Endothelial cell of umbilical vein (primary cell): Measurements from ENCODE around the gene PKNOX2. TPM values are rescaled to one million over a fixed set of nuclear protein-coding genes. Genes with fewer than 3 reads are reported as not detected.

Experiments used
- BruUV-seq: library from RNA; stranded (reverse); fragments of 400-500 nt; replicated peaks from 2 replicates; lab custom pipeline; 2021; lab: Mats Ljungman, UMichigan
- CTCF ChIA-PET: fragments of 300-600, 350-600 bp; sonication (Branson Sonifier 250); formaldehyde crosslinking; loops from one replicate; lab custom pipeline; 2021; ENCODE audit warnings: antibody characterized with exemption, inconsistent platforms; lab: Charles Lee
- POLR2A ChIA-PET: fragments of 300-600, 350-600 bp; sonication (Branson Sonifier 250); formaldehyde crosslinking; loops from one replicate; lab custom pipeline; 2021; ENCODE audit warnings: antibody characterized with exemption, inconsistent platforms; lab: Charles Lee
- DNase-seq: peaks from one replicate; pipeline ENCODE4 v3.0.0-alpha.2; 2011; ENCODE audit warnings: low read depth, low spot score
- FAIRE-seq: peaks from 2 replicates; lab custom pipeline; 2011; peaks lifted over from hg19 to GRCh38; lab: Jason Lieb, UNC
- H2AFZ ChIP-seq: 2 replicates; pipeline ENCODE4 v1.6.0; 2012; ENCODE audit warnings: low read depth, low read length, control low read depth, inconsistent platforms
- H3K27ac ChIP-seq: 2 replicates; pipeline ENCODE4 v1.5.1; 2011; ENCODE audit warnings: low read depth, mild to moderate bottlenecking, control low read depth, low read length, moderate library complexity; ENCODE audit not compliant: insufficient read depth
- H3K27me3 ChIP-seq, 2 experiments: 2 replicates each; pipeline versions ENCODE4 v1.6.0 to v1.6.1; 2011; ENCODE audit warnings: low read length in 2 of 2, mixed read lengths in 1 of 2; ENCODE audit not compliant: control insufficient read depth in 2 of 2, insufficient read depth in 2 of 2
- H3K36me3 ChIP-seq, 2 experiments: 2 replicates in 1 of 2; 3 replicates in 1 of 2; pipeline ENCODE4 v1.5.1; 2011; ENCODE audit warnings: low read length in 2 of 2, mild to moderate bottlenecking in 1 of 2, moderate library complexity in 1 of 2; ENCODE audit not compliant: control insufficient read depth in 2 of 2, insufficient read depth in 2 of 2; ENCODE audit errors: extremely low read depth in 1 of 2
- H3K4me1 ChIP-seq: 3 replicates; pipeline ENCODE4 v1.5.1; 2011; ENCODE audit warnings: mild to moderate bottlenecking, low read length; ENCODE audit not compliant: control insufficient read depth, insufficient read depth; ENCODE audit errors: extremely low read depth
- H3K4me2 ChIP-seq: 2 replicates; pipeline ENCODE4 v1.6.1; 2011; ENCODE audit warnings: low read length, control low read depth, mixed read lengths; ENCODE audit not compliant: insufficient read depth
- H3K4me3 ChIP-seq, 3 experiments: fragments of 200-600 bp in 1 of 3; sonication (generic), shearing (Covaris generic) in 1 of 3; replicated peaks in 1 of 3; 2 replicates each; pipeline ENCODE4 v1.5.1; 2011 to 2016; ENCODE audit warnings: control low read depth in 3 of 3, low read length in 3 of 3, mild to moderate bottlenecking in 2 of 3, inconsistent platforms in 1 of 3, low read depth in 1 of 3, moderate library complexity in 1 of 3; ENCODE audit not compliant: insufficient read depth in 1 of 3
- H3K79me2 ChIP-seq: 2 replicates; pipeline ENCODE4 v1.6.0; 2012; ENCODE audit warnings: low read length, inconsistent platforms; ENCODE audit not compliant: control insufficient read depth, insufficient read depth
- H3K9ac ChIP-seq: replicated peaks from 2 replicates; pipeline ENCODE3; 2011; ENCODE audit warnings: low read length, control low read depth; ENCODE audit not compliant: insufficient read depth; ENCODE audit errors: extremely low read depth
- H3K9me1 ChIP-seq: replicated peaks from 3 replicates; pipeline ENCODE4 v1.6.0; 2011; ENCODE audit warnings: mild to moderate bottlenecking, low read length; ENCODE audit not compliant: control insufficient read depth, insufficient read depth; ENCODE audit errors: extremely low read depth
- H3K9me3 ChIP-seq: replicated peaks from 2 replicates; pipeline ENCODE4 v1.5.1; 2012; ENCODE audit warnings: low read length, inconsistent platforms; ENCODE audit not compliant: control insufficient read depth, insufficient read depth
- H4K20me1 ChIP-seq: replicated peaks from 2 replicates; pipeline ENCODE3; 2011; ENCODE audit warnings: mild to moderate bottlenecking, low read length; ENCODE audit not compliant: control insufficient read depth, insufficient read depth; ENCODE audit errors: extremely low read depth
- EZH2 ChIP-seq: IDR thresholded peaks from 2 replicates; pipeline ENCODE4 v1.6.1; 2012; ENCODE audit warnings: borderline replicate concordance, low read depth, mild to moderate bottlenecking, moderate library complexity, low read length, inconsistent platforms; ENCODE audit not compliant: severe bottlenecking
- FOS ChIP-seq: IDR thresholded peaks from 2 replicates; pipeline ENCODE4 v1.6.1; 2011; ENCODE audit warnings: mild to moderate bottlenecking, low read length, moderate library complexity, borderline replicate concordance; ENCODE audit not compliant: insufficient read depth
- GATA2 ChIP-seq: IDR thresholded peaks from 2 replicates; pipeline ENCODE4 v1.7.0; 2011; ENCODE audit warnings: low read depth, mild to moderate bottlenecking, moderate library complexity, mixed read lengths, low read length; ENCODE audit not compliant: insufficient read length, insufficient read depth
- JUN ChIP-seq: IDR thresholded peaks from 2 replicates; pipeline ENCODE4 v1.6.1; 2011; ENCODE audit warnings: borderline replicate concordance, low read depth; ENCODE audit not compliant: insufficient read length, insufficient read depth
- MYC ChIP-seq: IDR thresholded peaks from one replicate; pipeline ENCODE4 v1.6.1; 2011; ENCODE audit warnings: mild to moderate bottlenecking, low read depth, low read length
- POLR2A ChIP-seq: IDR thresholded peaks from 2 replicates; pipeline ENCODE4 v1.6.1; 2012; ENCODE audit warnings: low read depth, mild to moderate bottlenecking, control low read depth, low read length
- POLR2AphosphoS5 ChIP-seq: IDR thresholded peaks from 2 replicates; pipeline ENCODE4 v1.6.1; 2012; ENCODE audit warnings: low read depth, mild to moderate bottlenecking, control low read depth, low read length, moderate library complexity; ENCODE audit not compliant: insufficient read depth
- dilution Hi-C: fragments of 300-500 bp; cut with MboI; formaldehyde crosslinking; loops from one replicate; pipeline ENCODE4 v1.15.0; 2019; ENCODE audit warnings: low sequenced_read_pairs; ENCODE audit not compliant: extremely low pct_ligation_motif_present
- intact Hi-C: fragments of 100-400 bp; cut with micrococcal nuclease; formaldehyde crosslinking; loops from one replicate; pipeline ENCODE4 v1.10.0; 2022
- polyA plus RNA-seq, 4 experiments: library from polyadenylated mRNA; depleted of rRNA in 3 of 4; stranded (reverse) in 3 of 4; unstranded in 1 of 4; fragments of >200 nt; gene quantifications; 2 replicates each; pipeline versions ENCODE4 v1.2.1 to v1.2.3, GENCODE V29; 2011 to 2012; ENCODE audit warnings: missing spikeins in 1 of 4
- total RNA-seq: library from RNA; stranded (reverse); gene quantifications from 2 replicates; pipeline ENCODE4 v1.2.3, GENCODE V29; 2021
- TF ChIP-seq, protein P1 (sequence below): IDR thresholded peaks from 2 replicates; pipeline ENCODE4 v1.6.1; 2011; ENCODE audit not compliant: insufficient read depth, insufficient read length
- TF ChIP-seq, protein P2 (sequence below), 2 donors: IDR thresholded peaks; 1 replicate in 1 of 2; 2 replicates in 1 of 2; pipeline ENCODE4 v1.5.1; 2011; ENCODE audit warnings: low read length in 2 of 2, mild to moderate bottlenecking in 2 of 2, moderate library complexity in 2 of 2, control low read depth in 1 of 2, inconsistent platforms in 1 of 2, low read depth in 1 of 2; ENCODE audit not compliant: insufficient read depth in 1 of 2; ENCODE audit errors: extremely low read depth in 1 of 2

Gene PKNOX2
- total and polyA plus RNA-seq, 2 donors (not counting 3 experiments of a cell fraction or from before 2014, with no cell fraction given), result 0.11 to 0.91 TPM

DNA sequence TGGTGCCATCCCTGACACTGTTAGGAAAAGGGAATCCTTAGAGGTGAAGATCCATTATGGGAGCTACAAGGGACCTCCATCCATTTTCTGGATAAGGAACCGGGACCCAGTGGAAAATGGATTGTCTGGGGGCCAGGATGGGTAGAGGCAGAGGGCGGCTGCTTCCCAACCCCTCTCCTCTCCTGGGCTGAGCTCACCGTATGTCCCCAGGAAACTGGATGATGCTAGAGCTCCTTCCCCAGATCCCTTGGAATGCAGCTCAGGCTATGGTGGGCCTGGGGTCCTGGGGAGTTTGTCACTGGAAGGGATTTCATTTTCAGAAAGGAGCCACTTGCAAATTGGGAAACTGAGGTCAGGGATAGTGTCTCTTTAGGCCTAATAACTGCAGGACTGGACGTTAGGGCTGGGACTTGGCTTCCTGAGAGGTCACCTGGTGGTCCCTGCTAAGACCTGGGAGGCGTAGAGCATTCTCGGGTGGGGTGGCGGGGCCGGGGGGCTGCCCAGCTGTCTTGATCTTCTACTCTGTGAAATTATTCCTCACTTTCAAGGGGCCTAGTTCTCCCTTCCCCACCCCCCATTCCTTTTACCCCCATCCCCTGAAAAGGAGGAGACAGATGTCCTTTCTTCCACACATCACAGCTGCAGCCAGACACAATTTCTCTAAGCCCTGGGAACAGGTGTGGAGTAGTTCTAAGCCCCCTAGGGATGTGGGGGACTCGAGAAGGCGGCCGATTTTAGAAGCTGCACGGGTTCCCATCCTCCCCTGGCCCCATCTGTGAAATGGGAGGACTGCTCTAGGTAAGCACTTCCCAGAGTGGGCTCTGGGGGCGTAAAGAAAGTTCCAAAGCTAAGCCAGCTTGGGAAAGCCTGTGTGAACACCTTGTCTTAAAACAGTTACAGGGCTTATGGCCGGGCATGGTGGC, 99.8 kb downstream of the PKNOX2 start:
- Histone ChIP-seq H3K4me1 (no peaks in the 10 kb centered on the region), H4K20me1 (no peaks in the 10 kb centered on the region), H3K9me3 (no peaks in the 10 kb centered on the region), H3K27me3 (peaks cover 13 to 29% of the 10 kb centered on the region in 2 experiments), H3K9ac (no peak overlapping the region), H2AFZ (no peak overlapping the region), H3K4me2 (no peak overlapping the region), H3K4me3 (no peak overlapping the region), H3K27ac (no peak overlapping the region), H3K36me3 (no peaks in the 10 kb centered on the region), H3K9me1 (no peaks in the 10 kb centered on the region), H3K79me2 (no peaks in the 10 kb centered on the region)
- intact Hi-C loops (loop anchor here (5.0 kb wide), 1 partner anchor 83 kb away; no protein-coding TSS in a partner anchor), dilution Hi-C loops (no loop called here)
- ChIA-PET POLR2A (no interaction called here), CTCF (interaction anchor here (0.6 to 1.8 kb wide), 2 partner anchors 82 to 985 kb away, joined by 4 to 12 read pairs; no protein-coding TSS in a partner anchor)
- no peak for FAIRE-seq
- DNase-seq, result no peak
- no TSS peak for BruUV-seq
- TF ChIP-seq EZH2, result no peak
- no peak for TF ChIP-seq POLR2A
- no peak for TF ChIP-seq JUN
- no peak for TF ChIP-seq POLR2AphosphoS5

DNA sequence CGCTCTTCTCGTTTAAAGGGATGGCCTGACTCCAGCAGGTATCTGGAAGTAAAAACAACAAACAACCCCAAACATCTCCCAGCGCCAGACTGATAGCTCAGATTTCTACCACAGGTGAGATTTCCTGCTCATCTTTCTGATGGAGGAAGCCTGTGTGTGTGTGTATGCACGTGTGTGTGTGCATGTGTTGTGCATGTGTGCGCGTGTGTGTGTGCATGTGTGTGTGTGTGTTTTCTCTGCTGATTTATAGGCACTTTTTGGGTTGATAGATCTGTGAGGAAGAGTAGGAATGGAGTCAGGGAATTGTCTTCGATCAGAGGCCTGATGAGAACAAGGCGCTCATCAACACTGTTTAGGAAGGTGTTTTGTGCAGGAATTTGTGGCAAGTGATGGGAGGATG, 103.0 kb downstream of the PKNOX2 start:
- H3K9me3 ChIP-seq, result no peaks in the 10 kb centered on the region
- FAIRE-seq, result no peak
- intact Hi-C loops (no loop called here), dilution Hi-C loops (no loop called here)
- TF ChIP-seq EZH2, result no peak
- TF ChIP-seq, protein P1, sequence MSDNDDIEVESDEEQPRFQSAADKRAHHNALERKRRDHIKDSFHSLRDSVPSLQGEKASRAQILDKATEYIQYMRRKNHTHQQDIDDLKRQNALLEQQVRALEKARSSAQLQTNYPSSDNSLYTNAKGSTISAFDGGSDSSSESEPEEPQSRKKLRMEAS, result no peak
- no peak for TF ChIP-seq JUN
- TF ChIP-seq, protein P2, sequence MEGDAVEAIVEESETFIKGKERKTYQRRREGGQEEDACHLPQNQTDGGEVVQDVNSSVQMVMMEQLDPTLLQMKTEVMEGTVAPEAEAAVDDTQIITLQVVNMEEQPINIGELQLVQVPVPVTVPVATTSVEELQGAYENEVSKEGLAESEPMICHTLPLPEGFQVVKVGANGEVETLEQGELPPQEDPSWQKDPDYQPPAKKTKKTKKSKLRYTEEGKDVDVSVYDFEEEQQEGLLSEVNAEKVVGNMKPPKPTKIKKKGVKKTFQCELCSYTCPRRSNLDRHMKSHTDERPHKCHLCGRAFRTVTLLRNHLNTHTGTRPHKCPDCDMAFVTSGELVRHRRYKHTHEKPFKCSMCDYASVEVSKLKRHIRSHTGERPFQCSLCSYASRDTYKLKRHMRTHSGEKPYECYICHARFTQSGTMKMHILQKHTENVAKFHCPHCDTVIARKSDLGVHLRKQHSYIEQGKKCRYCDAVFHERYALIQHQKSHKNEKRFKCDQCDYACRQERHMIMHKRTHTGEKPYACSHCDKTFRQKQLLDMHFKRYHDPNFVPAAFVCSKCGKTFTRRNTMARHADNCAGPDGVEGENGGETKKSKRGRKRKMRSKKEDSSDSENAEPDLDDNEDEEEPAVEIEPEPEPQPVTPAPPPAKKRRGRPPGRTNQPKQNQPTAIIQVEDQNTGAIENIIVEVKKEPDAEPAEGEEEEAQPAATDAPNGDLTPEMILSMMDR (IDR thresholded peaks at IDR 0.05; ENCODE audit: extremely low read depth in 1 of 2, insufficient read depth in 1 of 2, low read depth in 1 of 2, low read length in 2 of 2), result no peak
- TF ChIP-seq POLR2AphosphoS5, result no peak
- no peak for TF ChIP-seq MYC
- TF ChIP-seq POLR2A, result no peak
- no peak for TF ChIP-seq GATA2
- no peak for TF ChIP-seq FOS
- H3K27ac ChIP-seq, result no peak overlapping the region
- CTCF ChIA-PET, result interaction anchor here (1.6 to 3.1 kb wide), 3 partner anchors 9 to 78 kb away, joined by 3 to 14 read pairs (median 7); no protein-coding TSS in a partner anchor
- no peaks in the 10 kb centered on the region for H4K20me1 ChIP-seq
- no peaks in the 10 kb centered on the region for H3K79me2 ChIP-seq
- no peaks in the 10 kb centered on the region for H3K36me3 ChIP-seq
- H3K9ac ChIP-seq, result no peak overlapping the region
- DNase-seq, result no peak
- no peak overlapping the region for H3K4me3 ChIP-seq
- H2AFZ ChIP-seq, result no peak overlapping the region
- BruUV-seq, result no TSS peak
- H3K4me2 ChIP-seq, result no peak overlapping the region
- no peaks in the 10 kb centered on the region for H3K9me1 ChIP-seq
- peaks cover 13 to 19% of the 10 kb centered on the region in 2 experiments for H3K27me3 ChIP-seq
- POLR2A ChIA-PET, result no interaction called here
- no peaks in the 10 kb centered on the region for H3K4me1 ChIP-seq
